ENCODE data around the gene PM20D2.

Gene PM20D2

GRCh38 chr6:89144354-89144906 is 1.4 kb upstream of the PM20D2 start (continued):
- TF ChIP-seq ZBTB44 (tag by site-specific recombination; IDR thresholded peaks at IDR 0.05) (peak; percentile 91), KLF9 (tag by site-specific recombination; IDR thresholded peaks at IDR 0.05; ENCODE audit: low read depth) (no peak), TSHZ1 (tag by site-specific recombination; IDR thresholded peaks at IDR 0.05; ENCODE audit: borderline replicate concordance) (peak; percentile 80), ZNF350 (tag by site-specific recombination; IDR thresholded peaks at IDR 0.05) (no peak), ZNF837 (tag by site-specific recombination; IDR thresholded peaks at IDR 0.05) (no peak), KLF10 (tag by site-specific recombination; IDR thresholded peaks at IDR 0.05) (peak; percentile 81), ZNF157 (tag by site-specific recombination; IDR thresholded peaks at IDR 0.05) (no peak), ZNF311 (tag by site-specific recombination; IDR thresholded peaks at IDR 0.05; ENCODE audit: borderline replicate concordance) (no peak), SP3 (tag by site-specific recombination; IDR thresholded peaks at IDR 0.05) (no peak), ZFP3 (tag by site-specific recombination; IDR thresholded peaks at IDR 0.05; ENCODE audit: low read depth) (no peak), ZNF302 (tag by site-specific recombination; IDR thresholded peaks at IDR 0.05; ENCODE audit: low read depth) (no peak), KLF8 (tag by site-specific recombination; IDR thresholded peaks at IDR 0.05) (peak; percentile 73), KLF1 (tag by site-specific recombination; IDR thresholded peaks at IDR 0.05) (no peak), ZBTB49 (tag by site-specific recombination; IDR thresholded peaks at IDR 0.05; ENCODE audit: low read depth) (no peak), PATZ1 (tag by site-specific recombination; IDR thresholded peaks at IDR 0.05) (peak; percentile 68; the same call in 1 of the 2 replicates), GLI2 (tag by site-specific recombination; IDR thresholded peaks at IDR 0.05; ENCODE audit: borderline replicate concordance, low read depth) (peak; percentile 93), ZBTB11 (tag by site-specific recombination; conservative IDR thresholded peaks at IDR 0.05; ENCODE audit: low read depth) (no peak), ZNF518A (tag by site-specific recombination; conservative IDR thresholded peaks at IDR 0.05; ENCODE audit: low read depth) (no peak), ZNF155 (tag by site-specific recombination; IDR thresholded peaks at IDR 0.05) (no peak)
